Hematopoietic multipotent progenitor cell (in vitro differentiated cells): Measurements from ENCODE around the gene RHOT2. TPM values are rescaled to one million over a fixed set of nuclear protein-coding genes. Genes with fewer than 3 reads are reported as not detected.

Experiments
- DNase-seq, 3 donors: peaks; one replicate each; pipeline ENCODE4 v3.0.0-alpha.2; 2011 to 2015; ENCODE audit warnings: low read depth in 2 of 3, low spot score in 2 of 3
- total RNA-seq: library from RNA; depleted of rRNA; stranded (reverse); fragments of >200 nt; gene quantifications from one replicate; pipeline ENCODE4 v1.2.3, GENCODE V29; 2012

The RHOT2 gene
- total RNA-seq, 1 donor, result 44.7 TPM

GRCh38 chr16:668519-669171 lies 713 bp downstream of the RHOT2 start:
- no peak for DNase-seq

GRCh38 chr16:669666-670065 lies 1.7 kb downstream of the RHOT2 start:
- DNase-seq, result no peak

GRCh38 chr16:670485-671352 lies 2.8 kb downstream of the RHOT2 start:
- DNase-seq, result no peak

- no peak for DNase-seq
These were observed 3.6 kb downstream of the RHOT2 start for GRCh38 chr16:671353-672131.

- no peak for DNase-seq
These were observed 4.4 kb downstream of the RHOT2 start for GRCh38 chr16:672371-672770.

GRCh38 chr16:672851-673250 lies 4.9 kb downstream of the RHOT2 start:
- no peak for DNase-seq

- no peak for DNase-seq
These were observed 5.6 kb downstream of the RHOT2 start for GRCh38 chr16:673399-673991.

- no peak for DNase-seq
These were observed 6.4 kb downstream of the RHOT2 start for GRCh38 chr16:674214-674881.

GRCh38 chr16:674968-675883 lies 7.3 kb downstream of the RHOT2 start, which contains the start of gene RHBDL1:
RHBDL1 (plus strand) TSS chr16:675671; CDS start chr16:675791, 120 bp downstream.
- DNase-seq, result peak in 1 of 3 donors; percentile 11

- no peak for DNase-seq
These were observed 8.1 kb downstream of the RHOT2 start for GRCh38 chr16:675884-676564.

- DNase-seq, result no peak
These were observed 8.6 kb downstream of the RHOT2 start for GRCh38 chr16:676565-676902.

- no peak for DNase-seq
These were observed 9.0 kb downstream of the RHOT2 start for GRCh38 chr16:676913-677312.

GRCh38 chr16:677316-678190 lies 9.6 kb downstream of the RHOT2 start:
- DNase-seq, result no peak

- DNase-seq, result no peak
These were observed 10.4 kb downstream of the RHOT2 start for GRCh38 chr16:678209-678857.

GRCh38 chr16:678858-679813 lies 11.2 kb downstream of the RHOT2 start:
- DNase-seq, result peak in 2 of 3 donors; percentile 61 to 69
